Erythroblast (primary cell): ENCODE results near the gene TNMD.

Source experiments
- GATA1 ChIP-seq: IDR thresholded peaks from 2 replicates; pipeline ENCODE4 v1.6.1; 2011; ENCODE audit warnings: low read depth, mild to moderate bottlenecking, control low read depth, low read length, moderate library complexity
- POLR2A ChIP-seq: IDR thresholded peaks from 2 replicates; pipeline ENCODE4 v1.6.1; 2011; ENCODE audit warnings: mild to moderate bottlenecking, low read length

- TF ChIP-seq POLR2A = no peak
- no peak for TF ChIP-seq GATA1
These were observed 60.4 kb downstream of the TNMD start for GRCh38 chrX:100645106-100645505.
